Tibial nerve (tissue), 4 donors: ENCODE results near the gene KRT9. TPM values are rescaled to one million over a fixed set of nuclear protein-coding genes. Genes with fewer than 3 reads are reported as not detected.

Experiments used
- DNase-seq, 2 donors: peaks; one replicate each; pipeline ENCODE4 v3.0.0-alpha.2; 2019; ENCODE audit warnings: low spot score in 2 of 2
- H3K27ac ChIP-seq, 4 donors: fragments of 200-600 bp; sonication (generic) in 3 of 4; one replicate each; pipeline ENCODE4 v1.5.1; 2017 to 2019; ENCODE audit warnings: mild to moderate bottlenecking in 1 of 4
- H3K27me3 ChIP-seq, 2 donors: fragments of 200-600 bp; sonication (generic) in 1 of 2; one replicate each; pipeline versions ENCODE4 v1.5.1 to v1.6.0; 2017 to 2019
- H3K36me3 ChIP-seq, 3 donors: fragments of 200-600 bp; sonication (generic); one replicate each; pipeline ENCODE4 v1.5.1; 2018 to 2019
- H3K4me1 ChIP-seq, 4 donors: fragments of 200-600 bp; sonication (generic) in 3 of 4; one replicate each; pipeline ENCODE4 v1.5.1; 2017 to 2019
- H3K4me3 ChIP-seq, 4 donors: fragments of 200-600 bp; sonication (generic) in 3 of 4; one replicate each; pipeline ENCODE4 v1.5.1; 2017 to 2019; ENCODE audit warnings: mild to moderate bottlenecking in 1 of 4, moderate library complexity in 1 of 4
- H3K9me3 ChIP-seq, 4 donors: fragments of 200-600 bp; sonication (generic) in 3 of 4; one replicate each; pipeline ENCODE4 v1.5.1; 2017 to 2019
- EP300 ChIP-seq, 2 donors: sonication (generic); formaldehyde crosslinking; IDR thresholded peaks; one replicate each; pipeline ENCODE4 v1.6.1; 2017; ENCODE audit warnings: antibody characterized with exemption in 2 of 2, mild to moderate bottlenecking in 1 of 2
- POLR2A ChIP-seq, 2 donors: fragments of 450-650 bp; IDR thresholded peaks; one replicate each; pipeline ENCODE4 v1.6.1; 2017; ENCODE audit warnings: antibody characterized with exemption in 2 of 2, mild to moderate bottlenecking in 2 of 2, moderate library complexity in 2 of 2
- WGBS, 2 donors: methylation state at CpG; one replicate each; pipeline ENCODE4 v1.1.5; 2018; 5-methylcytosine and 5-hydroxymethylcytosine counted together
- total RNA-seq, 4 donors: library from RNA; depleted of rRNA; stranded (reverse); fragments of >200 nt; gene quantifications; one replicate each; pipeline ENCODE4 v1.1.0, GENCODE V29; 2016
- TF ChIP-seq, protein P1 (sequence below), 5 experiments: fragments of 200-600 bp in 3 of 5; fragments of 450-650 bp in 2 of 5; sonication (generic) in 3 of 5; IDR thresholded peaks; one replicate each; pipeline ENCODE4 v1.5.1; 2016 to 2019; ENCODE audit warnings: antibody characterized with exemption in 5 of 5, mild to moderate bottlenecking in 3 of 5, moderate library complexity in 2 of 5

Gene KRT9
- total RNA-seq, 4 donors from 2014 or later = not detected

DNA sequence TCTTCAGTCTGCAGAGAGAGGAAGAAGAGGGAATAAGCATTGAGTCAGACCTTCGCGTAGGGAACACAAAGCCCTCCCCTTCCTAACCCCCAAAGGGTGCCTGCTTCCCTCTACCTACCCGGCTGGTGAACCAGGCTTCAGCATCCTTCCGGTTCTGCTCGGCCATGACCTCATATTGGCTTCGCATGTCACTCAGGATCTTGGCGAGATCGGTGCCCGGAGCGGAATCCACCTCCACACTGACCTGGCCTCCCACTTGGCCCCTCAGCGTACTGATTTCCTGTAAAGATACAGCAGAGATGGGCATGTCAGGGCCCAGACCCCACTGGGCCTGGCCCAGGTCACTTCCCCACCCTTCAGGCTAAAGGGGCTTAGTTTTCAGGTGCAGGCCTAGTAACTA is 47.6 kb downstream of the KRT9 start:
- H3K4me3 ChIP-seq = peak overlapping the region in 1 of 4 donors; percentile 50
- H3K4me1 ChIP-seq = peaks cover 0 to 32% (median 4%) of the 10 kb centered on the region in 4 donors
- peak overlapping the region in 1 of 4 donors; percentile 26 for H3K27ac ChIP-seq
- H3K9me3 ChIP-seq = no peaks in the 10 kb centered on the region
- WGBS, 2 donors = 94 to 95% methylated on average over 11 of the region's 11 CpGs
- no peak for DNase-seq
- TF ChIP-seq EP300 (IDR thresholded peaks at IDR 0.05) (no peak), POLR2A (IDR thresholded peaks at IDR 0.05) (no peak)
- TF ChIP-seq, protein P1, sequence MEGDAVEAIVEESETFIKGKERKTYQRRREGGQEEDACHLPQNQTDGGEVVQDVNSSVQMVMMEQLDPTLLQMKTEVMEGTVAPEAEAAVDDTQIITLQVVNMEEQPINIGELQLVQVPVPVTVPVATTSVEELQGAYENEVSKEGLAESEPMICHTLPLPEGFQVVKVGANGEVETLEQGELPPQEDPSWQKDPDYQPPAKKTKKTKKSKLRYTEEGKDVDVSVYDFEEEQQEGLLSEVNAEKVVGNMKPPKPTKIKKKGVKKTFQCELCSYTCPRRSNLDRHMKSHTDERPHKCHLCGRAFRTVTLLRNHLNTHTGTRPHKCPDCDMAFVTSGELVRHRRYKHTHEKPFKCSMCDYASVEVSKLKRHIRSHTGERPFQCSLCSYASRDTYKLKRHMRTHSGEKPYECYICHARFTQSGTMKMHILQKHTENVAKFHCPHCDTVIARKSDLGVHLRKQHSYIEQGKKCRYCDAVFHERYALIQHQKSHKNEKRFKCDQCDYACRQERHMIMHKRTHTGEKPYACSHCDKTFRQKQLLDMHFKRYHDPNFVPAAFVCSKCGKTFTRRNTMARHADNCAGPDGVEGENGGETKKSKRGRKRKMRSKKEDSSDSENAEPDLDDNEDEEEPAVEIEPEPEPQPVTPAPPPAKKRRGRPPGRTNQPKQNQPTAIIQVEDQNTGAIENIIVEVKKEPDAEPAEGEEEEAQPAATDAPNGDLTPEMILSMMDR (IDR thresholded peaks at IDR 0.05) = no peak
- peaks cover 0 to 30% of the 10 kb centered on the region in 2 donors for H3K27me3 ChIP-seq
- H3K36me3 ChIP-seq = no peaks in the 10 kb centered on the region

DNA sequence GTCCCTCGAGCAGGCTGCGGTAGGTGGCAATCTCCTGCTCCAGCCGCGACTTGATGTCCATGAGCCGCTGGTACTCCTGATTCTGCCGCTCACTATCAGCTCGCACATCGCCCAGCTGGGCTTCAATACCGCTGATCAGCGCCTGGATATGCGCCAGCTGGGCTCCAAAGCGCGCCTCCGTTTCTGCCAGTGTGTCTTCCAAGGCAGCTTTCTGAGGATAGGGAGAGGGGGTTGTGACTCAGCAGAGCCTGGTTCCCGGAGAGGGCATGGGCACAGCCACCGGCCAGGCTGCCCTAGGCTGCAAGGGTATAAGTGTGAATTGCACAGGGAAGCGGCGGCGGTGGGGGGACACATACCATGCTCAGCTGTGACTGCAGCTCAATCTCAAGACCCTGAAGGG is 48.1 kb downstream of the KRT9 start:
- Histone ChIP-seq H3K4me1 (peaks cover 0 to 32% (median 4%) of the 10 kb centered on the region in 4 donors), H3K4me3 (peak overlapping the region in 1 of 4 donors; percentile 50), H3K27me3 (peaks cover 0 to 25% of the 10 kb centered on the region in 2 donors), H3K9me3 (no peaks in the 10 kb centered on the region), H3K27ac (peak overlapping the region in 1 of 4 donors; percentile 26), H3K36me3 (no peaks in the 10 kb centered on the region)
- no peak for DNase-seq
- 78 to 82% methylated on average over 19 of the region's 19 CpGs for WGBS, 2 donors
- TF ChIP-seq EP300 (IDR thresholded peaks at IDR 0.05) (no peak), POLR2A (IDR thresholded peaks at IDR 0.05) (no peak)
- TF ChIP-seq, protein P1 (IDR thresholded peaks at IDR 0.05) = no peak

DNA sequence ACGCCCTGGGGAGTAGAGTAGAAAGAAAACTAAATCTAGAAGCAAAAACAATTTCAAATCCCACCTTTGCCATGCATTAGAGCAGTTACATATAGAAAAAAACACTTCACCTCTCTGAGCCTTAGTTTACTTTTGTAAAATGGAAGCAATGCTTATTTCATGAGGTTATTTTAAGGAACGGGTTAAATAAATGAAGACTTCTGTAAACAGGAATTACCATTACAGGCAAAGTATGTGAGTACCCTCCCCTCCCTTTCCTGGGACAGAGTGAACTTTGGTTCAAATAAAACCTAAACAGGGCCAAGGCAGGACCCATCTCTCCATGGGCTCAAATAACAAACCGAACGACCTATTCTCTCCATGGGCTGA is 48.6 kb downstream of the KRT9 start:
- DNase-seq = no peak
- WGBS, 2 donors = 58 to 64% methylated on average over 4 of the region's 4 CpGs
- peak overlapping the region in 1 of 4 donors; percentile 50 for H3K4me3 ChIP-seq
- peaks cover 0 to 27% (median 4%) of the 10 kb centered on the region in 4 donors for H3K4me1 ChIP-seq
- no peaks in the 10 kb centered on the region for H3K36me3 ChIP-seq
- no peaks in the 10 kb centered on the region for H3K9me3 ChIP-seq
- no peak for TF ChIP-seq EP300 (IDR thresholded peaks at IDR 0.05)
- TF ChIP-seq, protein P1 (IDR thresholded peaks at IDR 0.05) = no peak
- H3K27me3 ChIP-seq = peaks cover 0 to 19% of the 10 kb centered on the region in 2 donors
- H3K27ac ChIP-seq = no peak overlapping the region

DNA sequence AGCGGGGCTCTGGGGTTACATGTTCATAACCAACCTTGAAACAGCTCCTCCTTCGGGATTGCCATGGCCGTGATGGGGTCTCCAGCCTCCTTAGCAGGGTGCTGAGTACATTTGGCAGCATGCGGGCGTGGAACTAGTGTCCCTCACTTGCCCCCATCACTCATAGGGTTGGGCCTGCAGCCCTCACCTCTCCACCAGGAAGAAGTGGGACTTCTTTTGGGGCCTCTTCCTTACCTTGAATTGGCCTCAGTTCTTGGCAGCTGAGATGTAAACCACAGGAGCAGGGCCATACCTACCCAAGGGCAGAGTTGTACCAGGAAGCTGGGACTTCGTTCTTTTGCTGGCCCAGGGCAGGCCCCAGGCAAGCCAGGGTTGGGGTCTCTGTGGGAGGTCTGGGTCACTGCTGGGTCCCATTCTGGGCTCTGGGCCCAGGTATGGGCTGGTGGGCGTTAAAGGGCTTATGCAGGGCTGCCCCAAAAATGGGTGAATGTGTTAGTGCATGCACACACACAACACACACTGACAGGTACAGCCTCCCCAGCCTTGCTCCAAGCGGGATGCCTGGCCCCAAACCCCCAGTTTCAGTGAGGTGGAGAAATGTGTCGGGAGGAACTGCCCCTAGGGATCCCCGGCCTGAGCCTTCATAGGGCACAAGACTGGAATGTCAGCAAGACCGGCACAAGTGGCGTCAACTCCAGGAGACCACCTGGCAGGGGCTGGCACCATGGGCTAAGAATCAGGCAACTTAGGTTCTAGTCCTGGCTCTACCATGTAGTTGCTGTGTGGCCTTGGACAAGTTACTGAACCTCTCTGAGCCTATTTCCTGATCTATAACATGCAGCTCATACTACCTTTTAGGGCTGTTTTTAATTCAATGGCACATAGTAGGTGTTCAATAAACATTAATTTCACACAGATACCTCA is 49.3 kb downstream of the KRT9 start:
- WGBS, 2 donors = 78 to 81% methylated on average over 10 to 11 of the region's 12 CpGs

More for the DNA sequence above, 49.3 kb downstream of the KRT9 start:
- no peaks in the 10 kb centered on the region for H3K36me3 ChIP-seq
- TF ChIP-seq EP300 (IDR thresholded peaks at IDR 0.05) = no peak
- TF ChIP-seq, protein P1 (IDR thresholded peaks at IDR 0.05) = no peak
- no peak for TF ChIP-seq POLR2A (IDR thresholded peaks at IDR 0.05)
- no peak overlapping the region for H3K4me3 ChIP-seq
- H3K27me3 ChIP-seq = peaks cover 0 to 13% of the 10 kb centered on the region in 2 donors
- H3K4me1 ChIP-seq = peaks cover 0 to 21% (median under 1%) of the 10 kb centered on the region in 4 donors
- DNase-seq = no peak
- no peaks in the 10 kb centered on the region for H3K9me3 ChIP-seq
- peak overlapping the region in 1 of 4 donors; percentile 52 for H3K27ac ChIP-seq
